Sigmoid colon (tissue), 7 donors: Measurements from ENCODE around the gene NOC4L. TPM values are rescaled to one million over a fixed set of nuclear protein-coding genes. Genes with fewer than 3 reads are reported as not detected.

Experiments
- DNase-seq: peaks from one replicate; pipeline ENCODE4 v3.0.0-alpha.2; 2019
- H3K27ac ChIP-seq, 4 donors: fragments of 200-600 bp; sonication (generic); one replicate each; pipeline ENCODE4 v1.5.1; 2016 to 2019; ENCODE audit warnings: mild to moderate bottlenecking in 1 of 4
- H3K27me3 ChIP-seq, 3 donors: fragments of 200-600 bp; sonication (generic); one replicate each; pipeline ENCODE4 v1.5.1; 2019; ENCODE audit warnings: mild to moderate bottlenecking in 1 of 3
- H3K36me3 ChIP-seq, 4 donors: fragments of 200-600 bp; sonication (generic); one replicate each; pipeline ENCODE4 v1.5.1; 2016 to 2019
- H3K4me1 ChIP-seq, 4 donors: fragments of 200-600 bp; sonication (generic); one replicate each; pipeline ENCODE4 v1.5.1; 2017 to 2019
- H3K4me3 ChIP-seq, 4 donors: fragments of 200-600 bp; sonication (generic); one replicate each; pipeline ENCODE4 v1.5.1; 2017 to 2019; ENCODE audit warnings: mild to moderate bottlenecking in 2 of 4, moderate library complexity in 1 of 4
- H3K9me3 ChIP-seq, 4 donors: fragments of 200-600 bp in 3 of 4; sonication (generic) in 3 of 4; one replicate each; pipeline versions ENCODE4 v1.5.1 to v1.6.1; 2013 to 2019
- EP300 ChIP-seq, 4 donors: sonication (generic); formaldehyde crosslinking; IDR thresholded peaks; one replicate each; pipeline ENCODE4 v1.6.1; 2017; ENCODE audit warnings: antibody characterized with exemption in 4 of 4
- POLR2A ChIP-seq, 2 donors: fragments of 450-650 bp; IDR thresholded peaks; one replicate each; pipeline ENCODE4 v1.6.1; 2016; ENCODE audit warnings: antibody characterized with exemption in 2 of 2, mild to moderate bottlenecking in 2 of 2, moderate library complexity in 2 of 2
- POLR2AphosphoS5 ChIP-seq, 4 donors: sonication (generic); formaldehyde crosslinking; IDR thresholded peaks; one replicate each; pipeline ENCODE4 v1.6.1; 2017; ENCODE audit warnings: antibody characterized with exemption in 4 of 4
- WGBS, 2 donors: extraction: QIAGEN DNeasy Blood & Tissue Kit; methylation state at CpG; one replicate each; pipeline ENCODE4 v1.1.7; 2013; 5-methylcytosine and 5-hydroxymethylcytosine counted together
- intact Hi-C: fragments of 100-400 bp; cut with DNase I; formaldehyde crosslinking; loops from one replicate; pipeline ENCODE4 v1.15.1; 2023
- polyA plus RNA-seq, 3 donors: library from polyadenylated mRNA; stranded (reverse); fragments of 200-250 nt; gene quantifications; one replicate each; pipeline ENCODE4 v1.2.3, GENCODE V29; 2013
- total RNA-seq, 4 donors: library from RNA; depleted of rRNA; stranded (reverse); fragments of >200 nt; gene quantifications; one replicate each; pipeline ENCODE4 v1.1.0, GENCODE V29; 2016
- TF ChIP-seq, protein P1 (sequence below), 4 experiments: fragments of 450-650 bp in 3 of 4; fragments of 200-600 bp in 1 of 4; IDR thresholded peaks; one replicate each; pipeline ENCODE4 v1.5.1; 2016 to 2019; ENCODE audit warnings: antibody characterized with exemption in 4 of 4, mild to moderate bottlenecking in 3 of 4, moderate library complexity in 2 of 4
- donor health status: healthy with polysubstance abuse.
- donor health status: Bipolar disorder and iron deficiency.
- donor health status: healthy.

Gene NOC4L
- total and polyA plus RNA-seq, 7 donors, result 5.4 to 34.9 (median 9.4) TPM

- WGBS, 2 donors, result 47 to 71% methylated on average over 32 of the region's 32 CpGs
Measured at GRCh38 chr12:132196038-132196872, 52.0 kb downstream of the NOC4L start.

DNA sequence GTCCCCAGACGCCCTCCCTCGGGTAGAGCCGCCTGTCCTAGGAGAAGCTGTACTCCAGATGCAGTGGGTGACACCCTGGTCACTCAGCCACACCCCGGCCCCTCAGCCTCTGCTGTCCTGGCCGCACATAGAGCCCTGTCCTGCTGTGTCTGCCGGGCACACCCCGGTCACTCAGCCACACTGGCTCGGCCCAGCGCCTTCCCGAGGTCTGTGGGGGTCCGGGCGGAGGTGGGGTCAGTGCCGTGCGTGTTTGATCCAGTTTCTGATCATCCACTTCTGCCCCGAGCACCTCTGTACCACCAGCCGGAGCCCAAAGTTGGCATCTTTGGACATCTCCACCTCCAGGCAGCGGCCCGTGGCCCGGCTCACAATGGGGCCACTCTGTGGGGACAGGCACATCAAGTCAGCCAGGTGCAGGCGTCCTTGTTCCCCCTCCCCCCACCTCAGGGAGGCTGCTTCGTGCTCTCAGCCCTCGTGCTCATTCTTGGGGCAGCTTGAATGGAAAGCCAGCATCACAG, 52.7 kb downstream of the NOC4L start:
- Histone ChIP-seq H3K9me3 (peaks cover 0 to 10% (median 2%) of the 10 kb centered on the region in 4 donors), H3K27me3 (peaks cover 0 to 6% (median 0%) of the 10 kb centered on the region in 3 donors), H3K4me1 (no peaks in the 10 kb centered on the region), H3K27ac (no peak overlapping the region), H3K36me3 (no peaks in the 10 kb centered on the region), H3K4me3 (no peak overlapping the region)
- 86 to 87% methylated on average over 22 of the region's 22 CpGs for WGBS, 2 donors
- no peak for DNase-seq
- intact Hi-C loops, result no loop called here
- TF ChIP-seq EP300 (IDR thresholded peaks at IDR 0.05) (no peak), POLR2AphosphoS5 (IDR thresholded peaks at IDR 0.05) (no peak), POLR2A (IDR thresholded peaks at IDR 0.05) (no peak)
- TF ChIP-seq, protein P1, sequence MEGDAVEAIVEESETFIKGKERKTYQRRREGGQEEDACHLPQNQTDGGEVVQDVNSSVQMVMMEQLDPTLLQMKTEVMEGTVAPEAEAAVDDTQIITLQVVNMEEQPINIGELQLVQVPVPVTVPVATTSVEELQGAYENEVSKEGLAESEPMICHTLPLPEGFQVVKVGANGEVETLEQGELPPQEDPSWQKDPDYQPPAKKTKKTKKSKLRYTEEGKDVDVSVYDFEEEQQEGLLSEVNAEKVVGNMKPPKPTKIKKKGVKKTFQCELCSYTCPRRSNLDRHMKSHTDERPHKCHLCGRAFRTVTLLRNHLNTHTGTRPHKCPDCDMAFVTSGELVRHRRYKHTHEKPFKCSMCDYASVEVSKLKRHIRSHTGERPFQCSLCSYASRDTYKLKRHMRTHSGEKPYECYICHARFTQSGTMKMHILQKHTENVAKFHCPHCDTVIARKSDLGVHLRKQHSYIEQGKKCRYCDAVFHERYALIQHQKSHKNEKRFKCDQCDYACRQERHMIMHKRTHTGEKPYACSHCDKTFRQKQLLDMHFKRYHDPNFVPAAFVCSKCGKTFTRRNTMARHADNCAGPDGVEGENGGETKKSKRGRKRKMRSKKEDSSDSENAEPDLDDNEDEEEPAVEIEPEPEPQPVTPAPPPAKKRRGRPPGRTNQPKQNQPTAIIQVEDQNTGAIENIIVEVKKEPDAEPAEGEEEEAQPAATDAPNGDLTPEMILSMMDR (IDR thresholded peaks at IDR 0.05), result no peak

More at GRCh38 chr12:132196038-132196872, 52.0 kb downstream of the NOC4L start:
- Histone ChIP-seq H3K27me3 (no peaks in the 10 kb centered on the region), H3K4me3 (no peak overlapping the region), H3K27ac (no peak overlapping the region), H3K9me3 (peaks cover 0 to 10% (median 2%) of the 10 kb centered on the region in 4 donors), H3K4me1 (no peaks in the 10 kb centered on the region), H3K36me3 (no peaks in the 10 kb centered on the region)
- intact Hi-C loops, result no loop called here
- DNase-seq, result no peak
- no peak for TF ChIP-seq POLR2AphosphoS5 (IDR thresholded peaks at IDR 0.05)
- TF ChIP-seq EP300 (IDR thresholded peaks at IDR 0.05), result no peak
- no peak for TF ChIP-seq POLR2A (IDR thresholded peaks at IDR 0.05)
- TF ChIP-seq, protein P1 (IDR thresholded peaks at IDR 0.05), result no peak

GRCh38 chr12:132197581-132198354, 53.5 kb downstream of the NOC4L start:
- no peaks in the 10 kb centered on the region for H3K36me3 ChIP-seq
- intact Hi-C loops, result no loop called here
- H3K27me3 ChIP-seq, result peaks cover 0 to 14% (median 3%) of the 10 kb centered on the region in 3 donors
- WGBS, 2 donors, result 79 to 86% methylated on average over 44 of the region's 44 CpGs
- no peak for DNase-seq
- H3K9me3 ChIP-seq, result peaks cover 0 to 10% (median 2%) of the 10 kb centered on the region in 4 donors
- no peak overlapping the region for H3K4me3 ChIP-seq
- H3K27ac ChIP-seq, result no peak overlapping the region
- TF ChIP-seq EP300 (IDR thresholded peaks at IDR 0.05), result no peak
- no peak for TF ChIP-seq POLR2A (IDR thresholded peaks at IDR 0.05)
- TF ChIP-seq POLR2AphosphoS5 (IDR thresholded peaks at IDR 0.05), result no peak
- TF ChIP-seq, protein P1 (IDR thresholded peaks at IDR 0.05), result no peak
- H3K4me1 ChIP-seq, result no peaks in the 10 kb centered on the region

GRCh38 chr12:132199101-132199500, 54.8 kb downstream of the NOC4L start:
- intact Hi-C loops, result no loop called here
- no peak for TF ChIP-seq POLR2A (IDR thresholded peaks at IDR 0.05)
- TF ChIP-seq POLR2AphosphoS5 (IDR thresholded peaks at IDR 0.05), result no peak
- TF ChIP-seq, protein P1 (IDR thresholded peaks at IDR 0.05), result no peak
- no peak for TF ChIP-seq EP300 (IDR thresholded peaks at IDR 0.05)
- Histone ChIP-seq H3K9me3 (peaks cover 0 to 5% (median under 1%) of the 10 kb centered on the region in 4 donors), H3K27ac (no peak overlapping the region), H3K36me3 (no peaks in the 10 kb centered on the region), H3K4me3 (no peak overlapping the region), H3K27me3 (peaks cover 10 to 27% (median 14%) of the 10 kb centered on the region in 3 donors), H3K4me1 (peaks cover 0 to under 1% (median under 1%) of the 10 kb centered on the region in 4 donors)
- WGBS, 2 donors, result 80% methylated on average over 18 of the region's 18 CpGs
- no peak for DNase-seq
